HEK293 (cell line): ENCODE results near the gene ZC3H18.

Source experiments
- CTCF ChIA-PET: fragments of 350-600 bp; formaldehyde crosslinking; extraction: SDS; loops from one replicate; lab custom pipeline; 2021; ENCODE audit warnings: antibody characterized with exemption; lab: Yijun Ruan, JAX
- POLR2A ChIA-PET: fragments of 300-600 bp; formaldehyde crosslinking; extraction: SDS; loops from one replicate; lab custom pipeline; 2020; ENCODE audit warnings: antibody characterized with exemption, inconsistent platforms; lab: Yijun Ruan, JAX
- H3K27ac ChIP-seq: fragments of 200-500 bp; sonication (Bioruptor generic); 2 replicates; pipeline ENCODE4 v1.5.1; 2014; ENCODE audit warnings: low read depth, low read length, control low read depth, inconsistent platforms; ENCODE audit errors: extremely low read depth
- H3K36me3 ChIP-seq, 2 experiments: fragments of 200-500 bp in 1 of 2; sonication (Bioruptor generic) in 1 of 2; 1 replicate in 1 of 2; 2 replicates in 1 of 2; pipeline ENCODE4 v1.5.1; 2014 to 2017; ENCODE audit warnings: inconsistent platforms in 2 of 2, low read length in 2 of 2; ENCODE audit not compliant: control insufficient read depth in 2 of 2, insufficient read depth in 1 of 2
- H3K4me1 ChIP-seq: fragments of 200-500 bp; sonication (Bioruptor generic); 2 replicates; pipeline ENCODE4 v1.5.1; 2014; ENCODE audit warnings: mild to moderate bottlenecking, low read length, inconsistent platforms; ENCODE audit not compliant: control insufficient read depth, insufficient read depth
- H3K4me3 ChIP-seq: 2 replicates; pipeline ENCODE4 v1.5.1; 2011; ENCODE audit warnings: low read depth, mild to moderate bottlenecking, control low read depth, low read length, moderate library complexity
- H3K9me3 ChIP-seq: fragments of 200-500 bp; sonication (Bioruptor generic); 2 replicates; pipeline ENCODE4 v1.5.1; 2014; ENCODE audit warnings: low read depth, low read length, inconsistent platforms; ENCODE audit not compliant: control insufficient read depth, insufficient read depth
- EGR2 ChIP-seq: fragments of 450-650 bp; formaldehyde crosslinking; IDR thresholded peaks from 2 replicates; pipeline ENCODE4 v1.5.1; 2016; ENCODE audit warnings: low read depth, missing biosample characterization, missing genetic modification characterization
- GLIS1 ChIP-seq: fragments of 450-650 bp; formaldehyde crosslinking; IDR thresholded peaks from 2 replicates; pipeline ENCODE4 v1.5.1; 2016; ENCODE audit warnings: missing biosample characterization, missing genetic modification characterization
- KLF1 ChIP-seq: fragments of 450-650 bp; formaldehyde crosslinking; IDR thresholded peaks from 2 replicates; pipeline ENCODE4 v1.5.1; 2016; ENCODE audit warnings: missing biosample characterization, missing genetic modification characterization
- KLF9 ChIP-seq: fragments of 450-650 bp; formaldehyde crosslinking; IDR thresholded peaks from 2 replicates; pipeline ENCODE4 v1.5.1; 2016; ENCODE audit warnings: missing biosample characterization, missing genetic modification characterization, low read depth
- PRDM2 ChIP-seq: fragments of 450-650 bp; formaldehyde crosslinking; IDR thresholded peaks from 2 replicates; pipeline ENCODE4 v1.5.1; 2016; ENCODE audit warnings: missing biosample characterization, missing genetic modification characterization, borderline replicate concordance
- SETDB1 ChIP-seq: IDR thresholded peaks from one replicate; pipeline ENCODE4 v1.6.1; 2017; ENCODE audit warnings: mild to moderate bottlenecking, low read length, moderate library complexity, mixed read lengths; ENCODE audit not compliant: insufficient read length
- ZFHX2 ChIP-seq: fragments of 450-650 bp; formaldehyde crosslinking; conservative IDR thresholded peaks from 2 replicates; pipeline ENCODE4 v1.5.1; 2016; ENCODE audit warnings: missing biosample characterization, missing genetic modification characterization
- ZNF132 ChIP-seq: fragments of 450-650 bp; formaldehyde crosslinking; IDR thresholded peaks from 2 replicates; pipeline ENCODE4 v1.5.1; 2017; ENCODE audit warnings: missing biosample characterization, missing genetic modification characterization, borderline replicate concordance
- ZNF2 ChIP-seq: fragments of 450-650 bp; formaldehyde crosslinking; IDR thresholded peaks from 2 replicates; pipeline ENCODE4 v1.5.1; 2016; ENCODE audit warnings: missing biosample characterization, missing genetic modification characterization
- ZNF202 ChIP-seq: fragments of 450-650 bp; formaldehyde crosslinking; IDR thresholded peaks from 2 replicates; pipeline ENCODE4 v1.5.1; 2016; ENCODE audit warnings: missing biosample characterization, missing genetic modification characterization, borderline replicate concordance
- ZNF23 ChIP-seq: fragments of 450-650 bp; formaldehyde crosslinking; IDR thresholded peaks from 2 replicates; pipeline ENCODE4 v1.5.1; 2016; ENCODE audit warnings: missing biosample characterization, missing genetic modification characterization, borderline replicate concordance
- ZNF239 ChIP-seq: fragments of 450-650 bp; formaldehyde crosslinking; IDR thresholded peaks from 2 replicates; pipeline ENCODE4 v1.5.1; 2016; ENCODE audit warnings: missing biosample characterization, missing genetic modification characterization
- ZNF610 ChIP-seq: fragments of 450-650 bp; formaldehyde crosslinking; IDR thresholded peaks from 2 replicates; pipeline ENCODE4 v1.5.1; 2016; ENCODE audit warnings: missing biosample characterization, missing genetic modification characterization, borderline replicate concordance
- ZNF654 ChIP-seq: fragments of 450-650 bp; formaldehyde crosslinking; IDR thresholded peaks from 2 replicates; pipeline ENCODE4 v1.5.1; 2016; ENCODE audit warnings: low read depth, missing biosample characterization, missing genetic modification characterization
- ZNF768 ChIP-seq: fragments of 450-650 bp; formaldehyde crosslinking; IDR thresholded peaks from 2 replicates; pipeline ENCODE4 v1.5.1; 2018; ENCODE audit warnings: missing biosample characterization, mild to moderate bottlenecking, missing genetic modification characterization
- ZNF791 ChIP-seq: fragments of 450-650 bp; formaldehyde crosslinking; IDR thresholded peaks from 2 replicates; pipeline ENCODE4 v1.5.1; 2016; ENCODE audit warnings: missing biosample characterization, missing genetic modification characterization
- TF ChIP-seq, protein P1 (sequence below): fragments of 450-650 bp; formaldehyde crosslinking; IDR thresholded peaks from 2 replicates; pipeline ENCODE4 v1.5.1; 2017; ENCODE audit warnings: missing biosample characterization, missing genetic modification characterization
- TF ChIP-seq, protein P2 (sequence below): fragments of 450-650 bp; formaldehyde crosslinking; IDR thresholded peaks from 2 replicates; pipeline ENCODE4 v1.5.1; 2016; ENCODE audit warnings: missing biosample characterization, missing genetic modification characterization
- TF ChIP-seq, protein P3 (sequence below): fragments of 450-650 bp; formaldehyde crosslinking; IDR thresholded peaks from 2 replicates; pipeline ENCODE4 v1.5.1; 2016; ENCODE audit warnings: missing biosample characterization, missing genetic modification characterization, low read depth

ZC3H18 gene

GRCh38 chr16:88632587-88632930 lies 62.4 kb downstream of the ZC3H18 start (continued):
- TF ChIP-seq PRDM2 (tag by site-specific recombination) (no peak), ZNF132 (no peak), GLIS1 (tag by site-specific recombination) (peak; percentile 61; the same call in 1 of the 2 replicates), ZNF791 (tag by site-specific recombination) (no peak), KLF1 (tag by site-specific recombination) (no peak)

DNA sequence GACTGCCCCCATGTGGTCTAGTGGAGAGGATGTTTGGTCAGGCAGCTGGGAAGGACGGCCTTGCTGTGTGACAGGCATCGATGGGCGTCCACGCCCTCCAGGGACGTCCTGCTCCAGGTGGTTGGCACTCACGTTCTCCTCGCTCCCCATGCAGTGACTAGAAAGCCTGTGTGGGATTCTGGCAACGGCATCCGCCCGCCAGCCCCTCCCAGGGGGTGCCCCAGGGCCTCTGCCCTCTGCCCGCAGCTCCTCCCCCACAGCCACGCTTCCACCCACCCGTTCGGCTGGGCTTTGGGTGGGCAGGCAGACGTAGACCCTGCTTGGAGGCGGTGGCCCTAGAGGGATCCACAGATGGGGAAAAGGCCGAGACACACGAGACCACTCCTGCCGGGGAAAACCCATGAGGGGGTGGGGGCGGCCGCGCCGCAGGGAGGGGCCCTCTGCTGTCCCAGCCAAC lies 63.5 kb downstream of the ZC3H18 start:
- Histone ChIP-seq H3K9me3 (no peaks in the 10 kb centered on the region), H3K4me3 (no peak overlapping the region), H3K36me3 (peaks cover 0 to 41% of the 10 kb centered on the region in 2 experiments; a peak in 1 of 3 replicates), H3K4me1 (no peaks in the 10 kb centered on the region), H3K27ac (no peak overlapping the region)
- TF ChIP-seq KLF1 (tag by site-specific recombination) (peak; percentile 65), EGR2 (tag by site-specific recombination) (peak; percentile 79), ZFHX2 (tag by site-specific recombination) (peak; percentile 73), SETDB1 (no peak), ZNF610 (tag by site-specific recombination) (no peak)
- TF ChIP-seq, protein P1, sequence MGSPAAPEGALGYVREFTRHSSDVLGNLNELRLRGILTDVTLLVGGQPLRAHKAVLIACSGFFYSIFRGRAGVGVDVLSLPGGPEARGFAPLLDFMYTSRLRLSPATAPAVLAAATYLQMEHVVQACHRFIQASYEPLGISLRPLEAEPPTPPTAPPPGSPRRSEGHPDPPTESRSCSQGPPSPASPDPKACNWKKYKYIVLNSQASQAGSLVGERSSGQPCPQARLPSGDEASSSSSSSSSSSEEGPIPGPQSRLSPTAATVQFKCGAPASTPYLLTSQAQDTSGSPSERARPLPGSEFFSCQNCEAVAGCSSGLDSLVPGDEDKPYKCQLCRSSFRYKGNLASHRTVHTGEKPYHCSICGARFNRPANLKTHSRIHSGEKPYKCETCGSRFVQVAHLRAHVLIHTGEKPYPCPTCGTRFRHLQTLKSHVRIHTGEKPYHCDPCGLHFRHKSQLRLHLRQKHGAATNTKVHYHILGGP (tag by site-specific recombination): no peak
- POLR2A ChIA-PET: interaction anchor here (0.8 kb wide), 2 partner anchors 29 to 63 kb away, joined by 4 to 5 read pairs; partner anchors contain the start of genes MVD and ZC3H18
- CTCF ChIA-PET: interaction anchor here (0.6 to 2.6 kb wide), 6 partner anchors 10 to 809 kb away, joined by 3 to 15 read pairs (median 5); no protein-coding TSS in a partner anchor

DNA sequence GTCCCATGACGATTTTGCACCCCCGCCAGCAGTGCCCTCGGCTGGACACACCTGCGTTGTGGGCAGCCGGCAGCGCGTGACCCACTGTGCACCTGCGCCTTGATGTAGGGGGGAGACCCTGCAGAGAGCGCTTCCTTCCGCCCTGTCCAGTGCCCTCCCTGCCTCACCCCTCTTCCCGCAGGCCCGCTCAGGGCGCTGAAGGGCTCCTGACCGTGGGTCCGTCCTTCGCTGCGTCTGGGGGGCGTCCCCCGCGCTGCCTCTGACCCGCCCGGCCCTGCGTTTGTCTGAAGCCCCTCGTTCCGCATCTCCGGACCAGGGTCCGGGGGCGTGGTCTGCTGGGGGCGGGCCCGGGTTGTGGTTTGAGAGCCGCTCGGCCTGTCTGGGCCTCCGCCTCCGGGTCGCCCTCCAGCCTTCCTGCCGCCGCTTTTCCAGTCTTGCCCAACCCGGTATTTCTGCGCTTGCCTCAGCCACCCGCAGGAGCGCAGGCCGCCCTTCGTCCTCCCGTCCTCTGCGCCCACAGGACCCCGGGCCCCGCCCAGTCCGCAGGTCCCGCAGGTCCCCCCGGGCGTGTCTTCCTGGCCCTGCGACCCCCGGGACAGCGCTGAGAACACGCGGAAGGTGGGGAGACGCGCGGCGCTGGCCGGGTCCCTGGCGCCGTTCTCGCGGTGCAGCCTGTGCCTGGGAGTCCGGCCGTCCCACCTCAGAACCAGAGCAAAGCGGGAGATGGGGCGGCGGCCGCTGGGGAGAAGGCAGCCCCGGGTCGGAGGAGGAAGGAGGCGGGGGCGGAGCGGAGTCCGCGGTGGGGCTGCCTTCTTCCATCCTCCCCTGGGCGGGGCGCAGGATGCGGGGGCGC lies 64.2 kb downstream of the ZC3H18 start:
- Histone ChIP-seq H3K27ac (no peak overlapping the region), H3K4me3 (peak overlapping the region; percentile 30), H3K36me3 (peaks cover 0 to 38% of the 10 kb centered on the region in 2 experiments; a peak in 1 of 3 replicates), H3K4me1 (no peaks in the 10 kb centered on the region), H3K9me3 (no peaks in the 10 kb centered on the region)
- ChIA-PET CTCF (interaction anchor here (1.4 kb wide), 1 partner anchor 11 kb away, joined by 7 read pairs; no protein-coding TSS in a partner anchor), POLR2A (no interaction called here)
- TF ChIP-seq, protein P2, sequence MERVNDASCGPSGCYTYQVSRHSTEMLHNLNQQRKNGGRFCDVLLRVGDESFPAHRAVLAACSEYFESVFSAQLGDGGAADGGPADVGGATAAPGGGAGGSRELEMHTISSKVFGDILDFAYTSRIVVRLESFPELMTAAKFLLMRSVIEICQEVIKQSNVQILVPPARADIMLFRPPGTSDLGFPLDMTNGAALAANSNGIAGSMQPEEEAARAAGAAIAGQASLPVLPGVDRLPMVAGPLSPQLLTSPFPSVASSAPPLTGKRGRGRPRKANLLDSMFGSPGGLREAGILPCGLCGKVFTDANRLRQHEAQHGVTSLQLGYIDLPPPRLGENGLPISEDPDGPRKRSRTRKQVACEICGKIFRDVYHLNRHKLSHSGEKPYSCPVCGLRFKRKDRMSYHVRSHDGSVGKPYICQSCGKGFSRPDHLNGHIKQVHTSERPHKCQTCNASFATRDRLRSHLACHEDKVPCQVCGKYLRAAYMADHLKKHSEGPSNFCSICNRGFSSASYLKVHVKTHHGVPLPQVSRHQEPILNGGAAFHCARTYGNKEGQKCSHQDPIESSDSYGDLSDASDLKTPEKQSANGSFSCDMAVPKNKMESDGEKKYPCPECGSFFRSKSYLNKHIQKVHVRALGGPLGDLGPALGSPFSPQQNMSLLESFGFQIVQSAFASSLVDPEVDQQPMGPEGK (tag by site-specific recombination): no peak
- TF ChIP-seq ZNF768 (tag by site-specific recombination): no peak
- TF ChIP-seq ZNF239 (tag by site-specific recombination): 0 out of 2 replicates have a peak, but pooled peaks have one; percentile 25
- TF ChIP-seq ZNF654 (tag by site-specific recombination): no peak
- TF ChIP-seq ZNF2 (tag by site-specific recombination): no peak
- TF ChIP-seq, protein P3, sequence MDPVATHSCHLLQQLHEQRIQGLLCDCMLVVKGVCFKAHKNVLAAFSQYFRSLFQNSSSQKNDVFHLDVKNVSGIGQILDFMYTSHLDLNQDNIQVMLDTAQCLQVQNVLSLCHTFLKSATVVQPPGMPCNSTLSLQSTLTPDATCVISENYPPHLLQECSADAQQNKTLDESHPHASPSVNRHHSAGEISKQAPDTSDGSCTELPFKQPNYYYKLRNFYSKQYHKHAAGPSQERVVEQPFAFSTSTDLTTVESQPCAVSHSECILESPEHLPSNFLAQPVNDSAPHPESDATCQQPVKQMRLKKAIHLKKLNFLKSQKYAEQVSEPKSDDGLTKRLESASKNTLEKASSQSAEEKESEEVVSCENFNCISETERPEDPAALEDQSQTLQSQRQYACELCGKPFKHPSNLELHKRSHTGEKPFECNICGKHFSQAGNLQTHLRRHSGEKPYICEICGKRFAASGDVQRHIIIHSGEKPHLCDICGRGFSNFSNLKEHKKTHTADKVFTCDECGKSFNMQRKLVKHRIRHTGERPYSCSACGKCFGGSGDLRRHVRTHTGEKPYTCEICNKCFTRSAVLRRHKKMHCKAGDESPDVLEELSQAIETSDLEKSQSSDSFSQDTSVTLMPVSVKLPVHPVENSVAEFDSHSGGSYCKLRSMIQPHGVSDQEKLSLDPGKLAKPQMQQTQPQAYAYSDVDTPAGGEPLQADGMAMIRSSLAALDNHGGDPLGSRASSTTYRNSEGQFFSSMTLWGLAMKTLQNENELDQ: no peak
- peak; percentile 56 for TF ChIP-seq EGR2 (tag by site-specific recombination)
- TF ChIP-seq ZFHX2 (tag by site-specific recombination): peak; percentile 59
- TF ChIP-seq KLF9 (tag by site-specific recombination): peak; percentile 21; the same call in 1 of the 2 replicates
- no peak for TF ChIP-seq ZNF23 (tag by site-specific recombination)
- TF ChIP-seq ZNF202 (tag by site-specific recombination): no peak
